ENCODE results near the gene ZNF697.
A peak's percentile ranks its signal among the peaks of the same experiment; 100 is the strongest.

Gene ZNF697

GRCh38 chr1:119646521-119647227, 1.4 kb downstream of the ZNF697 start:
- Histone ChIP-seq H3K36me3 (ENCODE audit: control insufficient read depth in 2 of 2, insufficient read depth in 1 of 2, low read length in 2 of 2) (peaks cover 0 to 5% of the 10 kb centered on the region in 2 experiments; a peak in 1 of 3 replicates), H3K27ac (ENCODE audit: extremely low read depth, low read depth, low read length) (no peak overlapping the region; the same call in 1 of the 2 replicates), H3K4me1 (ENCODE audit: control insufficient read depth, insufficient read depth, low read length) (no peaks in the 10 kb centered on the region), H3K4me3 (ENCODE audit: low read depth, low read length) (peak overlapping the region; percentile 89), H3K9me3 (ENCODE audit: control insufficient read depth, insufficient read depth, low read depth, low read length) (no peaks in the 10 kb centered on the region)
- CTCF ChIA-PET: interaction anchor here (0.5 to 4.8 kb wide), 10 partner anchors 9 to 143 kb away, joined by 3 to 59 read pairs (median 8); no protein-coding TSS in a partner anchor
- TF ChIP-seq ZNF10 (tag by site-specific recombination; IDR thresholded peaks at IDR 0.05) (peak; percentile 70), ZNF174 (tag by site-specific recombination; IDR thresholded peaks at IDR 0.05) (no peak), ZNF660 (tag by site-specific recombination; IDR thresholded peaks at IDR 0.05) (peak; percentile 91), ZNF221 (tag by site-specific recombination; IDR thresholded peaks at IDR 0.05; ENCODE audit: borderline replicate concordance) (no peak), REPIN1 (tag by site-specific recombination; IDR thresholded peaks at IDR 0.05; ENCODE audit: low read depth) (no peak)
- TF ChIP-seq, protein P1, sequence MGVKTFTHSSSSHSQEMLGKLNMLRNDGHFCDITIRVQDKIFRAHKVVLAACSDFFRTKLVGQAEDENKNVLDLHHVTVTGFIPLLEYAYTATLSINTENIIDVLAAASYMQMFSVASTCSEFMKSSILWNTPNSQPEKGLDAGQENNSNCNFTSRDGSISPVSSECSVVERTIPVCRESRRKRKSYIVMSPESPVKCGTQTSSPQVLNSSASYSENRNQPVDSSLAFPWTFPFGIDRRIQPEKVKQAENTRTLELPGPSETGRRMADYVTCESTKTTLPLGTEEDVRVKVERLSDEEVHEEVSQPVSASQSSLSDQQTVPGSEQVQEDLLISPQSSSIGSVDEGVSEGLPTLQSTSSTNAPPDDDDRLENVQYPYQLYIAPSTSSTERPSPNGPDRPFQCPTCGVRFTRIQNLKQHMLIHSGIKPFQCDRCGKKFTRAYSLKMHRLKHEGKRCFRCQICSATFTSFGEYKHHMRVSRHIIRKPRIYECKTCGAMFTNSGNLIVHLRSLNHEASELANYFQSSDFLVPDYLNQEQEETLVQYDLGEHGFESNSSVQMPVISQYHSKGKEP (tag by site-specific recombination; IDR thresholded peaks at IDR 0.05): no peak
- POLR2A ChIA-PET: interaction anchor here (0.7 to 2.7 kb wide), 8 partner anchors 10 to 65 kb away, joined by 3 to 36 read pairs (median 12); partner anchors contain the start of gene PHGDH

GRCh38 chr1:119639109-119639508, 9.0 kb downstream of the ZNF697 start:
- Histone ChIP-seq H3K27ac (ENCODE audit: extremely low read depth, low read depth, low read length) (no peak overlapping the region), H3K36me3 (ENCODE audit: control insufficient read depth in 2 of 2, insufficient read depth in 1 of 2, low read length in 2 of 2) (peaks cover 0 to 6% of the 10 kb centered on the region in 2 experiments; a peak in 1 of 3 replicates), H3K9me3 (ENCODE audit: control insufficient read depth, insufficient read depth, low read depth, low read length) (no peaks in the 10 kb centered on the region), H3K4me1 (ENCODE audit: control insufficient read depth, insufficient read depth, low read length) (peaks cover 14% of the 10 kb centered on the region), H3K4me3 (ENCODE audit: low read depth, low read length) (no peak overlapping the region)
- TF ChIP-seq PRDM1 (tag by site-specific recombination; IDR thresholded peaks at IDR 0.05) (peak; percentile 87), ZNF391 (tag by site-specific recombination; IDR thresholded peaks at IDR 0.05; ENCODE audit: borderline replicate concordance, low read depth) (no peak), ZNF777 (tag by site-specific recombination; IDR thresholded peaks at IDR 0.05; ENCODE audit: borderline replicate concordance) (0 out of 2 replicates have a peak, but pooled peaks have one; percentile 20)
- CTCF ChIA-PET: interaction anchor here (0.6 to 1.6 kb wide), 3 partner anchors 9 to 1514 kb away, joined by 3 read pairs; no protein-coding TSS in a partner anchor
- POLR2A ChIA-PET: interaction anchor here (0.7 to 1.7 kb wide), 3 partner anchors 9 to 90 kb away, joined by 4 to 5 read pairs (median 4); partner anchors contain the start of genes PHGDH and ZNF697

- H3K36me3 ChIP-seq (ENCODE audit: control insufficient read depth in 2 of 2, insufficient read depth in 1 of 2, low read length in 2 of 2): peaks cover 0 to 6% of the 10 kb centered on the region in 2 experiments; a peak in 1 of 3 replicates
- POLR2A ChIA-PET: no interaction called here
- no peak for TF ChIP-seq ZNF626 (tag by site-specific recombination; IDR thresholded peaks at IDR 0.05)
- TF ChIP-seq ZNF157 (tag by site-specific recombination; IDR thresholded peaks at IDR 0.05): no peak
- TF ChIP-seq ZNF24 (tag by site-specific recombination; IDR thresholded peaks at IDR 0.05): no peak
- peak; percentile 77 for TF ChIP-seq ZNF596 (tag by site-specific recombination; IDR thresholded peaks at IDR 0.05)
- no peak for TF ChIP-seq ZBTB11 (tag by site-specific recombination; conservative IDR thresholded peaks at IDR 0.05; ENCODE audit: low read depth)
- TF ChIP-seq ZNF169 (tag by site-specific recombination; IDR thresholded peaks at IDR 0.05): no peak
- no peak for TF ChIP-seq ZBTB20 (tag by site-specific recombination; IDR thresholded peaks at IDR 0.05)
- TF ChIP-seq ZNF433 (tag by site-specific recombination; IDR thresholded peaks at IDR 0.05; ENCODE audit: low read depth): no peak
- no peak for TF ChIP-seq ZBTB1 (tag by site-specific recombination; IDR thresholded peaks at IDR 0.05)
- no peak for TF ChIP-seq ZNF146 (tag by site-specific recombination; IDR thresholded peaks at IDR 0.05)
- TF ChIP-seq ZNF747 (tag by site-specific recombination; IDR thresholded peaks at IDR 0.05): no peak
- TF ChIP-seq ZNF629 (tag by site-specific recombination; IDR thresholded peaks at IDR 0.05): no peak
- no peak for TF ChIP-seq ZNF843 (tag by site-specific recombination; IDR thresholded peaks at IDR 0.05)
- TF ChIP-seq PRDM1 (tag by site-specific recombination; IDR thresholded peaks at IDR 0.05): peak; percentile 47; the same call in 1 of the 2 replicates
- TF ChIP-seq, protein P2, sequence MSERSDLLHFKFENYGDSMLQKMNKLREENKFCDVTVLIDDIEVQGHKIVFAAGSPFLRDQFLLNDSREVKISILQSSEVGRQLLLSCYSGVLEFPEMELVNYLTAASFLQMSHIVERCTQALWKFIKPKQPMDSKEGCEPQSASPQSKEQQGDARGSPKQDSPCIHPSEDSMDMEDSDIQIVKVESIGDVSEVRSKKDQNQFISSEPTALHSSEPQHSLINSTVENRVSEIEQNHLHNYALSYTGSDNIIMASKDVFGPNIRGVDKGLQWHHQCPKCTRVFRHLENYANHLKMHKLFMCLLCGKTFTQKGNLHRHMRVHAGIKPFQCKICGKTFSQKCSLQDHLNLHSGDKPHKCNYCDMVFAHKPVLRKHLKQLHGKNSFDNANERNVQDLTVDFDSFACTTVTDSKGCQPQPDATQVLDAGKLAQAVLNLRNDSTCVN (tag by site-specific recombination; optimal IDR thresholded peaks at IDR 0.05): no peak
- CTCF ChIA-PET: interaction anchor here (0.7 to 0.8 kb wide), 2 partner anchors 86 to 258 kb away, joined by 3 read pairs; no protein-coding TSS in a partner anchor
- H3K4me3 ChIP-seq (ENCODE audit: low read depth, low read length): no peak overlapping the region
- no peak overlapping the region for H3K27ac ChIP-seq (ENCODE audit: extremely low read depth, low read depth, low read length)
- no peaks in the 10 kb centered on the region for H3K9me3 ChIP-seq (ENCODE audit: control insufficient read depth, insufficient read depth, low read depth, low read length)
- peaks cover 14% of the 10 kb centered on the region for H3K4me1 ChIP-seq (ENCODE audit: control insufficient read depth, insufficient read depth, low read length)
Observed at GRCh38 chr1:119637710-119638109, 10.4 kb downstream of the ZNF697 start.
